GM18951 (cell line): ENCODE results near the gene CACNB2.
"Not testable (repeated sequence)": the region's sequence is repeated elsewhere in the genome, so short reads cannot be mapped to it uniquely, and the experiment has no call there.

Source experiments
- POLR2A ChIP-seq: IDR thresholded peaks from 4 replicates; pipeline ENCODE4 v1.6.1; 2011; ENCODE audit warnings: mild to moderate bottlenecking; ENCODE audit not compliant: insufficient read length, insufficient read depth; ENCODE audit errors: extremely low read depth
- in situ Hi-C: fragments of 300-500 bp; cut with MboI; formaldehyde crosslinking; loops from one replicate; pipeline ENCODE4 v1.12.0; 2022; ENCODE audit warnings: low sequenced_read_pairs, mixed read lengths, inconsistent platforms; ENCODE audit not compliant: unreplicated experiment

The CACNB2 gene

DNA sequence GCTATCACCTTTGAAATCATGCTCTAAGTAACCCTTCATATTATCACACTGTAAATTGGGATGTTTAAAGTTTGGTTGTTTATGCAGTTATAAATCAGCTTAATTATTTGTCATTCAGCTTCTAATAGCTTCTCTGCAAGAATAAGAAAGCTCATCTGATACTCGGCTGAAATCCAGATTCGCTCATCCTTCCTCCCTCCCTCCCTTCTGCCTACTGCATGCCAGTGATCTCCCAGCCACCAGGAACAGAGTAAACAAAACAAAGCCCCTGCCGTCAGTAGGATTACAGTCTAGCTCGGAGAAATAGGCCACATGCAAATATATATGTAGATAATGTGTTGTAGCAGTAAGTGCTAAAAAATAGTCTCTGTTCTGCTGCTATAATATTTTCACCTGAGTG is 299.4 kb downstream of the CACNB2 start:
- in situ Hi-C loops, result no loop called here
- TF ChIP-seq POLR2A, result no peak

DNA sequence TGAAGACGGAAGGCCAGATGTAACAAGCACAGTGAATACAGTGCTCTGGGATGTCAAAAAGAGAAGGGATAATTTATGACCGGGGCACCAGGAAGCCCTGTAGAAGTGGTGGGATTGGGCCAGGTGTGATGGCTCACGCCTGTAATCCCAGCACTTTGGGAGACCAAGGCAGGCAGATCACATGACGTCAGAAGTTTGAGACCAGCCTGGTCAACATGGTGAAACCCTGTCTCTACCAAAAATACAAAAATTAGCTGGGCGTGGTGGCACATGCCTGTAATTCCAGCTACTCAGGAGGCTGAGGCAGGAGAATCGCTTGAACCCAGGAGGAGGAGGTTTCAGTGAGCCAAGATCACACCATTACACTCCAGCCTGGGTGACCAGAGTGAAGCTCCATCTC is 305.4 kb downstream of the CACNB2 start:
- in situ Hi-C loops, result not testable (repeated sequence)

DNA sequence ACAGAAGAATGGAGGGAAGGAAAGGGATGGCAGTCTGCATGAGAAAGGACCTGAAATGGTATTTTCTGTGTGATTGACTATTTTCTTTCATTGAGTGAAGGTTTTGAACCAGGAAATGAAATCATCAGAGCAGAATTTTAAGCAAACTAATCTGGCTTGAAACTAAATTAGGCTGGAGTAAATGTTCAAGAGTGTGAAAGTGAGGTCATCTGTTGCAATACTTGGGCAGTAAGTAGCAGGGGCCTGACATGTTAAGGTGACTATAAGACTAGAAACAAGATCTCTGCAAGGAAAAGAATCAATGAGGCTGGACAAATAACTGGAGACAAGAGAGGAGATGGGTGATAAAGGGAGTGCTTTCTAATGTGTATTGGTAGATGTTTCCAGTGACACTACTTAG is 306.0 kb downstream of the CACNB2 start:
- in situ Hi-C loops, result no loop called here
- no peak for TF ChIP-seq POLR2A

DNA sequence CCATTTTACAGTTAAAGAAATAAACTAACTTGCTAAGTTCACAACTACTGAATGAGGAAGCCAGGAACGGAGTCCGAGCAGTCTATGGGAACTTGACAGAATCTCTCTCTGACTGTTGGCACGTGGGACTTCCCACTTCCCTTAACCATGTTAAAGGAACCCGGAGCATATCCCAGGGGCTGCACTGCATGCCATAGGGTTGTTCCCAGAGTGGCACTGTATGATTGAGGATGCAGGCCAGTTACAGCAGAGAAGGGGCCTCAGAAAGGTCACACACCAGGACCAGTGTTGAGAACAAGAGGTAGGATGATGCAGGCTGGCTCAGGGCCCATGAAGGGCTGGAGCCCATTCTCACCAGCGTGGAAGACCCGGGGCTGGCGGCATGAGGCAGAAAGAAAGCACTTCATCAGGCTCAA is 309.4 kb downstream of the CACNB2 start:
- TF ChIP-seq POLR2A, result no peak
- in situ Hi-C loops, result no loop called here

DNA sequence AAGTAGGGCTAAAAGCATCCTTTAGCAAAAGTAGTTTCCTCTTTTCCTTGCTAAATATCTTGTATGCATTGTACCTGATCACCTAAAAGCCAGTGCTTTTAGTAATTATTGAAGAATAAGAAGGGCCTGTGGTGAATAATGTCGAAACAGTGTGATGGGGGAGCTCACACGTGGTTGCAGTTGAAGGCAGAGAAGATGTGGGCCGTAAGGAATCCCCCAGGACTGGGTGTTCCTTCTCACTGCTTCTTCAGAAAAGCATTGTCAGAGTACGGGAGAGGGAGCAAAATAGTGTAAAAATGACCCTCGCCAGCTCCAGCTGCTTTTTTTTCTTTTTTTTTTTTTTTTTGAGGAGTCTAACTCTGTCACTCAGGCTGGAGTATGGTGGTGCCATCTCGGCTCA is 310.1 kb downstream of the CACNB2 start:
- TF ChIP-seq POLR2A, result no peak
- in situ Hi-C loops, result no loop called here

DNA sequence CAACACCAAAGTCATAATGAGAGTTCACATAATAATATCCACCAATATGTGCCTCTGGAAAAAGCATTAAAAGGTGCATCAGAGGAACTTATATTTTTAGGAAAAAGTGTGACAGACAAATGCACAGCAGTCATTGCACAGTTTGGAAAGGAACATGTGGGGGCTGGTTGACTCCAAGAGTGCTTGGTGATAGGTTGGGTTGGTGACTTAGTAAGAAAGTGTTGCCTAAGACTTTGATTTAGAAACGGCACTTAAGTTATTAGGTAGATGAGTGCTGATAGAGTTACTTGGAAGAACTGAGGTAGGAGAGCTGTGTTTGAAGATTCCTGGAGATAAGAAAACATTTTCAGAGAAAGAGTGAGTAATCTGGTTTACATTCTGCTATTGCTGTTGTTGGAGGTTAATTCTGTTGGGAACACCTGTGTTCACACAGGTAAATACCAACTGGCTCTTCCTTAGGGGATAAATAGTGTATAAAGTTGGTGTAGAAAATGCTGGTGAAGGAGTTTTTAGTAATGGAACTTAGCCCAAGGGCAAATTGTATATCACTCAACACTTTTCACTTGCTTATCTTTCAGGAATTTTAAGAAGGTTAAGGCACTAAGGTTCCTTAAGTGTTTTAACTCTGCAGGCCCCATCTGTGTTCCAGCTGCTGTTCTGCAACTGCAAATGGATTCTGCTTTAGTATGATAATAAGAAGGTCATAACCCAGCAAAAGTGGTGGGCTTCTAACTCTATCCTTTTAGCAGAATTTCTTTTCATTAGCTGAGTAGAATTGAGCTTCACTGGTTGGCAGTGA is 315.1 kb downstream of the CACNB2 start:
- TF ChIP-seq POLR2A, result no peak
- in situ Hi-C loops, result no loop called here

DNA sequence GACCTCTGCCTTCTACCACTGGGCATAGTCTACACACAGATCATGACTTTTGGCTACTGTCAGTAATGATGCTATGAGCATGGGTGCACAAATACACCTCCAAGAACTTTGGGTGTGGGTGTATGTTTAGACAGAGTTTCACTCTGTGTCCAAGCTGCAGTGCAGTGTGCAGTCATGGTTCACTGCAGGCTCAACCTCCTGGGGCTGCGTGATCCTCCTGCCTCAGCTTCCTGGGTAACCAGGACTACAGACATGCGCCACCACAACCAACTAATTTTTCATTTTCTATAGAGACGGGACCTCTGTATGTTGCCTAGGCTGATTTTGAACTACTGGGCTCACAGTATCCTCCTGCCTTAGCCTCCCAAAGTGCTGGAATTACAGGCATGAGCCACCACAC is 316.8 kb downstream of the CACNB2 start:
- TF ChIP-seq POLR2A, result no peak
- in situ Hi-C loops, result no loop called here

DNA sequence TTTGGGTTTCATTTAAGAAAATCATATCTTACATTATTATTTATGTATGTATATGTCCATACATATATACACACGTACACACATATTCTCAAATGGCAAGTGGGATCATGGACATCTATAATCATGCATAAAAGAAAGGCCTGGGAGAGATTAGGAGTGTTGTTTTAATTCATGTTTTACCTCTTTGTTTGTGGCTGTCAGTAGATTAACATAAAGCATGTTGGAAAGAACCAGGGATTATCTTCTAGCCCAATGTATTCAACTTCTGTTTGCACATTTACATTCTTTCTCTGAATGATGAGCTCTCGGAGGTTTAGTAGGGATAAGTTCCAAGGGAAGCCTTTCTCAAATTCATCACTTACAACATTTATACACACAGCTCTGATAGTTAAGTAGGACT is 319.8 kb downstream of the CACNB2 start:
- no peak for TF ChIP-seq POLR2A
- in situ Hi-C loops, result no loop called here

DNA sequence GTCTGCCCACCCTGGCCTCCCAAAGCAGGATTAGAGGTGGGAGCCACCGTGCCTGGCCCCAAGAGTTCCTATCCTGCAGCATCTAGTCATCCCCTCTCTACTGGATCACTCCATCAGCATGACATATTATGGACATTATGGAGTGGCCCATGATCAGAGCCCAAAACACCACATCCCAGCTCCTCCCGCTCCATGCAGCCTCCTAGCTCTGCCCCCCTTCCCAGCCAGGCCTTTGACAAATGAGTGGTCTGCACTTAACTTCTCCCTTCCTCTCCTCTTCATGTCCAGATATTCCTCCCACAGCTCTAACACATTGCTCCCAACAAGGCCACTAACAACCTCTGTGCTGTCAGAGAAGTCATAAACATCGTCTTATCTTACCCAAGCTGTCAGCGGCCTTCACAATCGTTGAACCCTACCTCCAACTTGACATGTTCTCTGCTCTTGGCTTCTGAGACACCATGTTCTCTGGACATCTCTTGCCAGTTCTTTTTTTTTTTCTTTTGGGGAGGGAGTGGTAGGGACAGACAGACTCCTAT is 323.5 kb downstream of the CACNB2 start:
- in situ Hi-C loops, result no loop called here
- TF ChIP-seq POLR2A, result no peak

DNA sequence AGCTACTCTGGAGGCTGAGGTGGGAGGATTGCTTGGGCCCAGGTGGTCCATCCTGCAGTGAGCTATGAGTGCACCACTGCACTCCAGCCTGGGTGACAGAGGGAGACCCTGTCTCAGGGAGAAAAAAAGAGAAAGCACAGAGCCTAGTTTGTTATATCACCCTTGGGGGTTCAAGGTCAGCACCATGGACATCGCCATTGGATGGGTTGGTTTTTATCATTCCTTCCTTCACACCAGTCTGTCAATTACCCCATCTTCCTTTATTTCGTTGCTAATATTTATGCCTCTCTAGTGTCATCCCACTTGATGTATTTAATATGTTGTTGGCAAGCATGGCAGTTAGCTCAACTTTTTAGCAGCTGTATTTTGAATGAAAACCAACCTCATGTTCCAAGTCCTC is 328.9 kb downstream of the CACNB2 start:
- in situ Hi-C loops, result no loop called here
- TF ChIP-seq POLR2A, result no peak

DNA sequence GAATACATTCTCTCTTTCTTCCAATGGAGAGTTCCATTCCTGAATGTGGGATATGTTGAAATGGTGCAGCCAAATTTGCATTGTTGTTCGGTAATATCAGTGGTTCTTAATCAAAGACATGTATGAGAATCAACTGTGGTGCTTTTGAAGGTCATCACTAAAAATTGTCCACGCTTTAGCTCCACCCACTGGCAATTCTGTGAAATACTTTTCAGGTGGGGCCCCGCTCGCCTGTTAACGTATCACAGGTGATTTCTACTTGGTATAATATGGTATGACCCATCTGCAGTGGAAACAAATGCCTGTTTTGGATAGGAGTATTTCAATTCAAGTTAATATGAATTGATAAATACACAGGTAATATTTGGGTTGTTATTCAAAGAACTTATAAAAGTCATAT is 332.8 kb downstream of the CACNB2 start:
- in situ Hi-C loops, result no loop called here
- no peak for TF ChIP-seq POLR2A

DNA sequence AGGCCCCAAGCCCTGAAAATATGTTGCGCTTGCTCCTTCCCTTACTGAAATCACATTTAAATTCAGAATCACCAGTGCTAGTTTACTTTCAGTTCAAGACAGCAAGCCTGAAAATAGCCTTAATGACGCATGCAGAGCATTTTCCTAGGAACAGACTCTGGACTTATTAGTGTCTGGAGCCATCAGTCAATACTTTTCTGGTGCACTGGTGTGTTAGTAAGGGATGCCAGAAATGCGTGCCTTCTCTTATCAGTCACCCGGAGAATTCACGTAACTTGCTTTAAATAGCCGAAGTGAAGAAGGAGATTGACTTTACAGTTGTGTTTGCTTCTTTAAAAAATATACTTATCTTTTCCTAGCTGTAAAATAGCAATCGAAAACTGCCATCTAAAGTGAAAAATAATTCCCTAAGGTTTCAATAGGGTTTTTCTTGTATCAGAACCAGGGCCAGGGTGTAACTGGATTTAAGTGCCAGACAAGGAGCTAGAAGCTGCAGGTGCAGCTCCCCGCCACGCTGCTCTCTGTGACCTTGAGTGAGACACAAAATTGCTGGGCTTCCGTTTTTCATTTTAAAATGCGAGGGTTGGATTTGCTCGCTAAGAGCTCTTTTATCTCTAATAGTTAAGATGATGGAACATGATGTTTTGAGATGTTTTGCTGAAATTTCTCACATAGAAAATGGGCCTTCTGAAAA is 333.3 kb downstream of the CACNB2 start:
- in situ Hi-C loops, result no loop called here
- TF ChIP-seq POLR2A, result no peak

DNA sequence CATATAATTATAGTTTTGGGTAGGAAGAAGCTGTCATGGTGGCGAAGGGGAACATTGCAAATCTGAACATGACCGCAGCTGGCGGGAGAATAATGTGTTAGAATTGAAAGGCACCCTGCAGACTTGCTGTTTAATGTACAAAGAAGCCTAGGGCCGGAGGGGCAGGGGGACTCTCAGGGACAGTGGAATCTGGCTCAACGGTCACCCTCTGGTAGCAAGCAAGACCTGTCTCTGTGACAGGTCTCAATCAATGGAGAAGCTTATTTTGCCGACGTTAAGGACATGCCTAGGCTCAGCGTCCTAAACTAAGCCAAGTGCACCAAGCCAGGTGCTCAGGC is 333.9 kb downstream of the CACNB2 start:
- TF ChIP-seq POLR2A, result no peak
- in situ Hi-C loops, result no loop called here

DNA sequence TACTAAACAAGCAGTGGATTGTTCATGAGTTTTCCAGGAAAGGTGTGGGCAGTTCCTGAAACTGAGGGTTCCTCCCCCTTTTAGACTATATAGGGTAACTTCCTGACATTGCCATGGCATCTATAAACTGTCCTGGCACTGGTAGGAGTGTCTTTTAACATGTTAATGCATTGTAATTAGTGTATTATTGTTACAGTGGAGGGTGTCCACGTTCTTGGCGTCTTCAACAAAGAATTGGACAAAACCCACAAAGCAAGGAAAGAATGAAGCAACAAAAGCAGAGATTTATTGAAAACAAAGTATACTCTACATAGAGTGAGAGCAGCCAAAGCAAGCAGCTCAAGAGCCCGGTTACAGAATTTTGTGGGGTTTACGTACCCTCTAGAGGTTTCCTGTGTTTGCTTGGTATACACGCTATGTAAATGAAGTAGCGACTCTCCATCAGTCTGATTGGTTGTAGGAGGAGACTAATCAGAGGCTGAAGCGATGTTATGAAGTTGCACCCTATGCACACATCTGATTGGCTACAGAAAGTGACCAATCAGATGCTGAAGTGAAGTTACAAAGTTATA is 335.9 kb downstream of the CACNB2 start:
- TF ChIP-seq POLR2A, result no peak
- in situ Hi-C loops, result no loop called here
